NCI-H2196 (cell line): ENCODE data around the gene SUPT7L.
"Not testable (repeated sequence)": the region's sequence is repeated elsewhere in the genome, so short reads cannot be mapped to it uniquely, and the experiment has no call there.

Experiments used
- DNase-seq: peaks from one replicate; lab custom pipeline; 2025; ENCODE audit not compliant: unreplicated experiment; lab: John Stamatoyannopoulos, UW

The SUPT7L gene

GRCh38 chr2:27640722-27641245, 22.6 kb downstream of the SUPT7L start:
- no peak for DNase-seq

- DNase-seq, result no peak
These were observed 24.7 kb downstream of the SUPT7L start for GRCh38 chr2:27638709-27639108.

GRCh38 chr2:27638037-27638637, 25.3 kb downstream of the SUPT7L start:
- DNase-seq, result no peak

DNA sequence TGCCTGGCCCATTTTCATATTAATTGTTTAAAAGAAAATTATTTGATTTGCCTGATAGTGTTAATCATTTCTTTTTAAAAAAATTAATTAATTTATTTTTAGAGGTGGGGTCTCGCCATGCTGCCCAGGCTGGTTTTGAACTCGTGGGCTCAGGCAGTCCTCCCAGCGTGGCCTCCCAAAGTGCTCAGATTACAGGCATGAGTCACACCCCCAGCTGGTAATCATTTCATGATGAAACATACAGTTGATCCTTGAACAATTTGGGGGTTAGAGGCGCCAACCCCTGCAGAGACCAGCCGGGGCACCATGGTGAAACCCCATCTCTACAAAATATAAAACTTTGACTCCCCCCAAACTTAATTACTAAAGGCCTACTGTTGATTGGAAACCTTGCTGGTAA, 26.6 kb downstream of the SUPT7L start:
- no peak for DNase-seq

- no peak for DNase-seq
These were observed 29.1 kb downstream of the SUPT7L start for GRCh38 chr2:27634291-27634690.

- not testable (repeated sequence) for DNase-seq
These were observed 33.2 kb downstream of the SUPT7L start for GRCh38 chr2:27630257-27630656.

- peak; percentile 81 for DNase-seq
These were observed 34.4 kb downstream of the SUPT7L start, which contains the start of the genes CCDC121 and GPN1 for GRCh38 chr2:27628767-27629709. TSS of gene CCDC121 (minus strand) at chr2:27629012. CDS start at chr2:27627799, 1,213 bp downstream. TSS of gene GPN1 (plus strand) at chr2:27629050. CDS start at chr2:27629059, 9 bp downstream.

GRCh38 chr2:27627963-27628766, 35.2 kb downstream of the SUPT7L start:
- peak; percentile 12 for DNase-seq

DNA sequence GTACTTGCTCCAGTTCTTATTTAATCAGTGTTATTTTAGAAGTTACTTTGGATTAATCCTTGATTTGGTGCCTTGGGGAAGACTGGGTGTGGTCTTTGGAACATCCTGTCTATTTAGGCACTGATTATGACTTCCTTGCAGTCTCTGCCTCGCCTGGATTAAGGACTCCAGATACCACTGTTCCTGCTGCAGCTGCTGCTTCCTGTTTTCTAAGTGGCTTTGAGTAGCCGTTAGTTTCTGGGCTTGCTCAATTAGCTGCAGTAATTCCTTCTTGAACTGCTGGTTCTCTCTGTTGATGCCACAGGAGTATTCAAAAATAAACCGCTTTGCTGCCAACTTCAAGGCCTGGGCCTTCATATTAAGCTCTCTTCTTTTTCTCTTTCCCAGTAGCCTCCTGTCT, 36.5 kb downstream of the SUPT7L start:
- DNase-seq, result not testable (repeated sequence)

DNA sequence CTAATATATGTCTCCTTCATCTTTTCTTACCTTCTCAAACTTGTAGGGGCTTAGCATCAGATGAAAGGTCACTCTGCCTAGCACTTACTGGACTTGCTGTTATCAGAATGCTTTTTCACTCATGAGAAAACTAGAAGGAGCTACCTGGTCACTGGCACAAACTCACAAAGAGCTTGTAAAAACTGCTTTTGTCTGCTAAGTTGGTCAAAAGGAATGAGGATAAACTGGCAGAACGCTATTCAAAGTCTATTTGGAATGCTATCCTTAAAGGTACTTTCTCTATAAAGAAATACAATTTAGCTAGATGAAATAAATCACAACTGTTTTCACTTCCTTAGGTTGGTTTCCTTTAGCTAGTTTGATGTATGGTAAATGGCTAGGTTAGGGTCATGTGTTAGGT, 37.1 kb downstream of the SUPT7L start:
- DNase-seq, result not testable (repeated sequence)

GRCh38 chr2:27624943-27625342, 38.5 kb downstream of the SUPT7L start:
- DNase-seq, result no peak

DNA sequence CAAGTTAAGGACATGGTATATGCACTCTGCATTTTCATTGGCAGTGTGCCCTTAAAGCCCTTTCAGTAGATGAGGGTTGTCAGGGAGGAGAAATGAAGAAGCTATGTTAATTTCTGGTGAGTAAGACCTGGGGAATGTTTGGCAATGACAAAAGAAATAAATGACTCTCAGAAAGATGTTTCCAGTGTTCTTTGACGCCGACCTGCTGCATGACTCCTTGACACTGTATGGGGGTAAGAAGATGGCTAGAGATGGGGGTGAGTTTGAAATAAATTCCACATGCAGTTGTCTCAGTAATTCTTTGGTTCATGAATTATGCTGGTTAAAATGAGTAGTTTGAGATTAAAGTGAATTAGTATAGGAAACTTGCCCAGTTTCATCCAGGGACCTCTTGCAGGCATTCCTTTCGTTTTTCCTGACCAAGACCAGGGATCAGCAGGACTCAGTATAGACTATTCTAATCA, 40.5 kb downstream of the SUPT7L start:
- DNase-seq, result no peak

- DNase-seq, result no peak
These were observed 41.9 kb downstream of the SUPT7L start for GRCh38 chr2:27621524-27621923.

GRCh38 chr2:27615316-27615715, 48.1 kb downstream of the SUPT7L start:
- no peak for DNase-seq

- no peak for DNase-seq
These were observed 49.4 kb downstream of the SUPT7L start for GRCh38 chr2:27613985-27614384.

DNA sequence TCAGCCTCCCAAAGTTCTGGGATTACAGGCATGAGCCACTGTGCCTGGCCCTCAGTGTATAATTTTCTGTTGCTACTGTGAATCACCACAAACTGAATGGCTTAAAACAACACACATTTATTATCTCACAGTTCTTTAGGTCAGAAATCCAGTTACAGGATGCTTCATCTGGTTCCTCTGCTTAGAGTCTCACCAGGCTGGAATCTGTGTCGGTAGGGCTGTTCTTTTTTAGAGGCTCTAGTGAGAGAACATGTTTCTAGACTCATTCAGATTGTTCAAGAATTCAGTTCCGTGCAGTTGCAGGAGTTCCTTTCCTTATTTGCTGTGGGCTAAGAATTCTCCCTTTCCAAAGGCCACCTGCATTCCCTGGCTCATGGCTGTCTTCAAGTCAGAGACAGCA, 56.8 kb downstream of the SUPT7L start:
- no peak for DNase-seq
